Endothelial cell of umbilical vein (primary cell): ENCODE measurements around the gene LRRC32. TPM values are rescaled to one million over a fixed set of nuclear protein-coding genes. Genes with fewer than 3 reads are reported as not detected.

Source experiments
- BruUV-seq: library from RNA; stranded (reverse); fragments of 400-500 nt; replicated peaks from 2 replicates; lab custom pipeline; 2021; lab: Mats Ljungman, UMichigan
- CTCF ChIA-PET: fragments of 300-600, 350-600 bp; sonication (Branson Sonifier 250); formaldehyde crosslinking; loops from one replicate; lab custom pipeline; 2021; ENCODE audit warnings: antibody characterized with exemption, inconsistent platforms; lab: Charles Lee
- POLR2A ChIA-PET: fragments of 300-600, 350-600 bp; sonication (Branson Sonifier 250); formaldehyde crosslinking; loops from one replicate; lab custom pipeline; 2021; ENCODE audit warnings: antibody characterized with exemption, inconsistent platforms; lab: Charles Lee
- DNase-seq: peaks from one replicate; pipeline ENCODE4 v3.0.0-alpha.2; 2011; ENCODE audit warnings: low read depth, low spot score
- FAIRE-seq: peaks from 2 replicates; lab custom pipeline; 2011; peaks lifted over from hg19 to GRCh38; lab: Jason Lieb, UNC
- H2AFZ ChIP-seq: 2 replicates; pipeline ENCODE4 v1.6.0; 2012; ENCODE audit warnings: low read depth, low read length, control low read depth, inconsistent platforms
- H3K27ac ChIP-seq: 2 replicates; pipeline ENCODE4 v1.5.1; 2011; ENCODE audit warnings: low read depth, mild to moderate bottlenecking, control low read depth, low read length, moderate library complexity; ENCODE audit not compliant: insufficient read depth
- H3K27me3 ChIP-seq, 2 experiments: 2 replicates each; pipeline versions ENCODE4 v1.6.0 to v1.6.1; 2011; ENCODE audit warnings: low read length in 2 of 2, mixed read lengths in 1 of 2; ENCODE audit not compliant: control insufficient read depth in 2 of 2, insufficient read depth in 2 of 2
- H3K36me3 ChIP-seq, 2 experiments: 2 replicates in 1 of 2; 3 replicates in 1 of 2; pipeline ENCODE4 v1.5.1; 2011; ENCODE audit warnings: low read length in 2 of 2, mild to moderate bottlenecking in 1 of 2, moderate library complexity in 1 of 2; ENCODE audit not compliant: control insufficient read depth in 2 of 2, insufficient read depth in 2 of 2; ENCODE audit errors: extremely low read depth in 1 of 2
- H3K4me1 ChIP-seq: 3 replicates; pipeline ENCODE4 v1.5.1; 2011; ENCODE audit warnings: mild to moderate bottlenecking, low read length; ENCODE audit not compliant: control insufficient read depth, insufficient read depth; ENCODE audit errors: extremely low read depth
- H3K4me2 ChIP-seq: 2 replicates; pipeline ENCODE4 v1.6.1; 2011; ENCODE audit warnings: low read length, control low read depth, mixed read lengths; ENCODE audit not compliant: insufficient read depth
- H3K4me3 ChIP-seq, 3 experiments: fragments of 200-600 bp in 1 of 3; sonication (generic), shearing (Covaris generic) in 1 of 3; replicated peaks in 1 of 3; 2 replicates each; pipeline ENCODE4 v1.5.1; 2011 to 2016; ENCODE audit warnings: control low read depth in 3 of 3, low read length in 3 of 3, mild to moderate bottlenecking in 2 of 3, inconsistent platforms in 1 of 3, low read depth in 1 of 3, moderate library complexity in 1 of 3; ENCODE audit not compliant: insufficient read depth in 1 of 3
- H3K79me2 ChIP-seq: 2 replicates; pipeline ENCODE4 v1.6.0; 2012; ENCODE audit warnings: low read length, inconsistent platforms; ENCODE audit not compliant: control insufficient read depth, insufficient read depth
- H3K9ac ChIP-seq: replicated peaks from 2 replicates; pipeline ENCODE3; 2011; ENCODE audit warnings: low read length, control low read depth; ENCODE audit not compliant: insufficient read depth; ENCODE audit errors: extremely low read depth
- H3K9me1 ChIP-seq: replicated peaks from 3 replicates; pipeline ENCODE4 v1.6.0; 2011; ENCODE audit warnings: mild to moderate bottlenecking, low read length; ENCODE audit not compliant: control insufficient read depth, insufficient read depth; ENCODE audit errors: extremely low read depth
- H3K9me3 ChIP-seq: replicated peaks from 2 replicates; pipeline ENCODE4 v1.5.1; 2012; ENCODE audit warnings: low read length, inconsistent platforms; ENCODE audit not compliant: control insufficient read depth, insufficient read depth
- H4K20me1 ChIP-seq: replicated peaks from 2 replicates; pipeline ENCODE3; 2011; ENCODE audit warnings: mild to moderate bottlenecking, low read length; ENCODE audit not compliant: control insufficient read depth, insufficient read depth; ENCODE audit errors: extremely low read depth
- CTCF ChIP-seq, 2 donors: IDR thresholded peaks; 1 replicate in 1 of 2; 2 replicates in 1 of 2; pipeline ENCODE4 v1.5.1; 2011; ENCODE audit warnings: low read length in 2 of 2, mild to moderate bottlenecking in 2 of 2, moderate library complexity in 2 of 2, control low read depth in 1 of 2, inconsistent platforms in 1 of 2, low read depth in 1 of 2; ENCODE audit not compliant: insufficient read depth in 1 of 2; ENCODE audit errors: extremely low read depth in 1 of 2
- EZH2 ChIP-seq: IDR thresholded peaks from 2 replicates; pipeline ENCODE4 v1.6.1; 2012; ENCODE audit warnings: borderline replicate concordance, low read depth, mild to moderate bottlenecking, moderate library complexity, low read length, inconsistent platforms; ENCODE audit not compliant: severe bottlenecking
- FOS ChIP-seq: IDR thresholded peaks from 2 replicates; pipeline ENCODE4 v1.6.1; 2011; ENCODE audit warnings: mild to moderate bottlenecking, low read length, moderate library complexity, borderline replicate concordance; ENCODE audit not compliant: insufficient read depth
- GATA2 ChIP-seq: IDR thresholded peaks from 2 replicates; pipeline ENCODE4 v1.7.0; 2011; ENCODE audit warnings: low read depth, mild to moderate bottlenecking, moderate library complexity, mixed read lengths, low read length; ENCODE audit not compliant: insufficient read length, insufficient read depth
- JUN ChIP-seq: IDR thresholded peaks from 2 replicates; pipeline ENCODE4 v1.6.1; 2011; ENCODE audit warnings: borderline replicate concordance, low read depth; ENCODE audit not compliant: insufficient read length, insufficient read depth
- MAX ChIP-seq: IDR thresholded peaks from 2 replicates; pipeline ENCODE4 v1.6.1; 2011; ENCODE audit not compliant: insufficient read depth, insufficient read length
- MYC ChIP-seq: IDR thresholded peaks from one replicate; pipeline ENCODE4 v1.6.1; 2011; ENCODE audit warnings: mild to moderate bottlenecking, low read depth, low read length
- POLR2A ChIP-seq: IDR thresholded peaks from 2 replicates; pipeline ENCODE4 v1.6.1; 2012; ENCODE audit warnings: low read depth, mild to moderate bottlenecking, control low read depth, low read length
- POLR2AphosphoS5 ChIP-seq: IDR thresholded peaks from 2 replicates; pipeline ENCODE4 v1.6.1; 2012; ENCODE audit warnings: low read depth, mild to moderate bottlenecking, control low read depth, low read length, moderate library complexity; ENCODE audit not compliant: insufficient read depth
- dilution Hi-C: fragments of 300-500 bp; cut with MboI; formaldehyde crosslinking; loops from one replicate; pipeline ENCODE4 v1.15.0; 2019; ENCODE audit warnings: low sequenced_read_pairs; ENCODE audit not compliant: extremely low pct_ligation_motif_present
- intact Hi-C: fragments of 100-400 bp; cut with micrococcal nuclease; formaldehyde crosslinking; loops from one replicate; pipeline ENCODE4 v1.10.0; 2022
- polyA plus RNA-seq, 4 experiments: library from polyadenylated mRNA; depleted of rRNA in 3 of 4; stranded (reverse) in 3 of 4; unstranded in 1 of 4; fragments of >200 nt; gene quantifications; 2 replicates each; pipeline versions ENCODE4 v1.2.1 to v1.2.3, GENCODE V29; 2011 to 2012; ENCODE audit warnings: missing spikeins in 1 of 4
- total RNA-seq: library from RNA; stranded (reverse); gene quantifications from 2 replicates; pipeline ENCODE4 v1.2.3, GENCODE V29; 2021

The LRRC32 gene
- total and polyA plus RNA-seq, 2 donors (not counting 3 experiments of a cell fraction or from before 2014, with no cell fraction given): 77.2 to 117 TPM

- Histone ChIP-seq H2AFZ (no peak overlapping the region), H3K27me3 (no peaks in the 10 kb centered on the region), H3K9ac (no peak overlapping the region), H3K27ac (no peak overlapping the region), H3K36me3 (no peaks in the 10 kb centered on the region), H4K20me1 (no peaks in the 10 kb centered on the region), H3K9me1 (no peaks in the 10 kb centered on the region), H3K4me1 (peaks cover 18% of the 10 kb centered on the region), H3K4me3 (no peak overlapping the region), H3K79me2 (no peaks in the 10 kb centered on the region), H3K9me3 (no peaks in the 10 kb centered on the region), H3K4me2 (no peak overlapping the region)
- no peak for DNase-seq
- BruUV-seq: no TSS peak
- intact Hi-C loops (no loop called here), dilution Hi-C loops (no loop called here)
- CTCF ChIA-PET: interaction anchor here (1.0 to 1.5 kb wide), 3 partner anchors 11 to 20 kb away, joined by 3 to 5 read pairs (median 4); no protein-coding TSS in a partner anchor
- no peak for TF ChIP-seq FOS
- TF ChIP-seq POLR2A: no peak
- TF ChIP-seq MYC: no peak
- TF ChIP-seq POLR2AphosphoS5: no peak
- no peak for TF ChIP-seq CTCF (IDR thresholded peaks at IDR 0.05; ENCODE audit: extremely low read depth in 1 of 2, insufficient read depth in 1 of 2, low read depth in 1 of 2, low read length in 2 of 2)
- no peak for TF ChIP-seq MAX
- TF ChIP-seq JUN: no peak
- TF ChIP-seq EZH2: no peak
- TF ChIP-seq GATA2: no peak
- POLR2A ChIA-PET: no interaction called here
- no peak for FAIRE-seq
Observed at GRCh38 chr11:76692956-76693355, 22.4 kb upstream of the LRRC32 start.
